ENCODE data around the gene PLXNA4.

- TF ChIP-seq CTCF (IDR thresholded peaks at IDR 0.05; ENCODE audit: low read depth, low read length, missing input control) (no peak), EGR1 (IDR thresholded peaks at IDR 0.05; ENCODE audit: low read depth in 2 of 2) (no peak), JUND (IDR thresholded peaks at IDR 0.05) (no peak), TAF1 (conservative IDR thresholded peaks at IDR 0.05) (no peak), RAD21 (IDR thresholded peaks at IDR 0.05) (peak in 1 of 2 donors; percentile 11), SP1 (IDR thresholded peaks at IDR 0.05) (peak; percentile 59), REST (IDR thresholded peaks at IDR 0.05) (no peak)
These were observed 147.9 kb downstream of the PLXNA4 start for GRCh38 chr7:132428247-132428919.
